ENCODE results near the gene AP5Z1.

DNA sequence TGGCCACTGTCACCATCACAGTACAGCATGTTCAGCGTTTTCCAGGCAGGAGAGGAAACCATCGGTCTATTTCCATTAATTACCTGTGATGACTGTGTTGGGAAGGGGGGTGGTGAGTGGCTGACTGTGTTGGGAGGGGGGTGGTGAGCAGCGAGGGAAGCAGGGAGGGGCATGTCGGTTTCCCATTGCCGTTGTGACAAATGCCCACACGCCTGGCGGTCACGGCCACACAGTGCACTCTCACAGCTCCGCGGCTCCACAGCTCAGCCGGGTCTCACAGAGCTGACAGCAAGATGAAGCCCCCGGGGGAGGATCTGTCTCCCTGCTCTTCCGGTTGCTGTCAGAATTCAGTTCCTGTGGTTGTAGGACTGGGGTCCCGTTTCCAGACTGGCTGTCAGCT, 39.0 kb downstream of the AP5Z1 start:
- TF ChIP-seq POLR2A (IDR thresholded peaks at IDR 0.05; ENCODE audit: extremely low read depth, insufficient read length), result no peak
- TF ChIP-seq, protein P1, sequence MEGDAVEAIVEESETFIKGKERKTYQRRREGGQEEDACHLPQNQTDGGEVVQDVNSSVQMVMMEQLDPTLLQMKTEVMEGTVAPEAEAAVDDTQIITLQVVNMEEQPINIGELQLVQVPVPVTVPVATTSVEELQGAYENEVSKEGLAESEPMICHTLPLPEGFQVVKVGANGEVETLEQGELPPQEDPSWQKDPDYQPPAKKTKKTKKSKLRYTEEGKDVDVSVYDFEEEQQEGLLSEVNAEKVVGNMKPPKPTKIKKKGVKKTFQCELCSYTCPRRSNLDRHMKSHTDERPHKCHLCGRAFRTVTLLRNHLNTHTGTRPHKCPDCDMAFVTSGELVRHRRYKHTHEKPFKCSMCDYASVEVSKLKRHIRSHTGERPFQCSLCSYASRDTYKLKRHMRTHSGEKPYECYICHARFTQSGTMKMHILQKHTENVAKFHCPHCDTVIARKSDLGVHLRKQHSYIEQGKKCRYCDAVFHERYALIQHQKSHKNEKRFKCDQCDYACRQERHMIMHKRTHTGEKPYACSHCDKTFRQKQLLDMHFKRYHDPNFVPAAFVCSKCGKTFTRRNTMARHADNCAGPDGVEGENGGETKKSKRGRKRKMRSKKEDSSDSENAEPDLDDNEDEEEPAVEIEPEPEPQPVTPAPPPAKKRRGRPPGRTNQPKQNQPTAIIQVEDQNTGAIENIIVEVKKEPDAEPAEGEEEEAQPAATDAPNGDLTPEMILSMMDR (IDR thresholded peaks at IDR 0.05; ENCODE audit: low read depth, low read length), result no peak
- TF ChIP-seq, protein P2, sequence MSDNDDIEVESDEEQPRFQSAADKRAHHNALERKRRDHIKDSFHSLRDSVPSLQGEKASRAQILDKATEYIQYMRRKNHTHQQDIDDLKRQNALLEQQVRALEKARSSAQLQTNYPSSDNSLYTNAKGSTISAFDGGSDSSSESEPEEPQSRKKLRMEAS (IDR thresholded peaks at IDR 0.05; ENCODE audit: low read depth, low read length), result no peak

Data from NB4 (cell line).